ENCODE results near the gene SGK1.

DNA sequence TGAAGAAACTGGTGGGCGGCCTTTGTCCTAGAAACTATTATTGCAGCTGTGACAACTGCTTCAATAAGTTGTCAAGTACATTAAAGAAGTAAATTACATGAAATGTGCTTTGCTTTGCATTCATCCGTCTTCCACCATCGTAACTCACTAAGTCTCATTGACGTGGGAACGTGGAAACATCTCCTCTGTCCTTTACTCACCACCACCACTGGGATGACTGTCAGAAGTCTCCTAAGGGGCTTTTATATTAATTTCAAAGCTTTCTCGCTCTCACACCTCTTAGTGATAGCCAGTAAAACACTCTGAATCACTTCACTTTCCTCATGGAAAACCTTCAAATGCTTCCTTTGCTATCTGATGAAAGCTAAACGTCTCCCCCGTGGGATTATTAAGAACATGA lies 153.6 kb downstream of the SGK1 start:
- TF ChIP-seq, protein P1, sequence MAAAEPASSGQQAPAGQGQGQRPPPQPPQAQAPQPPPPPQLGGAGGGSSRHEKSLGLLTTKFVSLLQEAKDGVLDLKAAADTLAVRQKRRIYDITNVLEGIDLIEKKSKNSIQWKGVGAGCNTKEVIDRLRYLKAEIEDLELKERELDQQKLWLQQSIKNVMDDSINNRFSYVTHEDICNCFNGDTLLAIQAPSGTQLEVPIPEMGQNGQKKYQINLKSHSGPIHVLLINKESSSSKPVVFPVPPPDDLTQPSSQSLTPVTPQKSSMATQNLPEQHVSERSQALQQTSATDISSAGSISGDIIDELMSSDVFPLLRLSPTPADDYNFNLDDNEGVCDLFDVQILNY (CRISPR knock-in tag; IDR thresholded peaks at IDR 0.05), result no peak
- TF ChIP-seq RELA (CRISPR knock-in tag; IDR thresholded peaks at IDR 0.05; ENCODE audit: borderline replicate concordance) (no peak), NR2C2 (CRISPR knock-in tag; IDR thresholded peaks at IDR 0.05) (no peak), ZBTB21 (CRISPR knock-in tag; IDR thresholded peaks at IDR 0.05; ENCODE audit: borderline replicate concordance) (no peak), GABPB1 (CRISPR knock-in tag; IDR thresholded peaks at IDR 0.05) (no peak)
- TF ChIP-seq, protein P2, sequence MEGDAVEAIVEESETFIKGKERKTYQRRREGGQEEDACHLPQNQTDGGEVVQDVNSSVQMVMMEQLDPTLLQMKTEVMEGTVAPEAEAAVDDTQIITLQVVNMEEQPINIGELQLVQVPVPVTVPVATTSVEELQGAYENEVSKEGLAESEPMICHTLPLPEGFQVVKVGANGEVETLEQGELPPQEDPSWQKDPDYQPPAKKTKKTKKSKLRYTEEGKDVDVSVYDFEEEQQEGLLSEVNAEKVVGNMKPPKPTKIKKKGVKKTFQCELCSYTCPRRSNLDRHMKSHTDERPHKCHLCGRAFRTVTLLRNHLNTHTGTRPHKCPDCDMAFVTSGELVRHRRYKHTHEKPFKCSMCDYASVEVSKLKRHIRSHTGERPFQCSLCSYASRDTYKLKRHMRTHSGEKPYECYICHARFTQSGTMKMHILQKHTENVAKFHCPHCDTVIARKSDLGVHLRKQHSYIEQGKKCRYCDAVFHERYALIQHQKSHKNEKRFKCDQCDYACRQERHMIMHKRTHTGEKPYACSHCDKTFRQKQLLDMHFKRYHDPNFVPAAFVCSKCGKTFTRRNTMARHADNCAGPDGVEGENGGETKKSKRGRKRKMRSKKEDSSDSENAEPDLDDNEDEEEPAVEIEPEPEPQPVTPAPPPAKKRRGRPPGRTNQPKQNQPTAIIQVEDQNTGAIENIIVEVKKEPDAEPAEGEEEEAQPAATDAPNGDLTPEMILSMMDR (IDR thresholded peaks at IDR 0.05), result no peak
- TF ChIP-seq, protein P3, sequence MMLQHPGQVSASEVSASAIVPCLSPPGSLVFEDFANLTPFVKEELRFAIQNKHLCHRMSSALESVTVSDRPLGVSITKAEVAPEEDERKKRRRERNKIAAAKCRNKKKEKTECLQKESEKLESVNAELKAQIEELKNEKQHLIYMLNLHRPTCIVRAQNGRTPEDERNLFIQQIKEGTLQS (CRISPR knock-in tag; conservative IDR thresholded peaks at IDR 0.05), result no peak
- TF ChIP-seq, protein P4, sequence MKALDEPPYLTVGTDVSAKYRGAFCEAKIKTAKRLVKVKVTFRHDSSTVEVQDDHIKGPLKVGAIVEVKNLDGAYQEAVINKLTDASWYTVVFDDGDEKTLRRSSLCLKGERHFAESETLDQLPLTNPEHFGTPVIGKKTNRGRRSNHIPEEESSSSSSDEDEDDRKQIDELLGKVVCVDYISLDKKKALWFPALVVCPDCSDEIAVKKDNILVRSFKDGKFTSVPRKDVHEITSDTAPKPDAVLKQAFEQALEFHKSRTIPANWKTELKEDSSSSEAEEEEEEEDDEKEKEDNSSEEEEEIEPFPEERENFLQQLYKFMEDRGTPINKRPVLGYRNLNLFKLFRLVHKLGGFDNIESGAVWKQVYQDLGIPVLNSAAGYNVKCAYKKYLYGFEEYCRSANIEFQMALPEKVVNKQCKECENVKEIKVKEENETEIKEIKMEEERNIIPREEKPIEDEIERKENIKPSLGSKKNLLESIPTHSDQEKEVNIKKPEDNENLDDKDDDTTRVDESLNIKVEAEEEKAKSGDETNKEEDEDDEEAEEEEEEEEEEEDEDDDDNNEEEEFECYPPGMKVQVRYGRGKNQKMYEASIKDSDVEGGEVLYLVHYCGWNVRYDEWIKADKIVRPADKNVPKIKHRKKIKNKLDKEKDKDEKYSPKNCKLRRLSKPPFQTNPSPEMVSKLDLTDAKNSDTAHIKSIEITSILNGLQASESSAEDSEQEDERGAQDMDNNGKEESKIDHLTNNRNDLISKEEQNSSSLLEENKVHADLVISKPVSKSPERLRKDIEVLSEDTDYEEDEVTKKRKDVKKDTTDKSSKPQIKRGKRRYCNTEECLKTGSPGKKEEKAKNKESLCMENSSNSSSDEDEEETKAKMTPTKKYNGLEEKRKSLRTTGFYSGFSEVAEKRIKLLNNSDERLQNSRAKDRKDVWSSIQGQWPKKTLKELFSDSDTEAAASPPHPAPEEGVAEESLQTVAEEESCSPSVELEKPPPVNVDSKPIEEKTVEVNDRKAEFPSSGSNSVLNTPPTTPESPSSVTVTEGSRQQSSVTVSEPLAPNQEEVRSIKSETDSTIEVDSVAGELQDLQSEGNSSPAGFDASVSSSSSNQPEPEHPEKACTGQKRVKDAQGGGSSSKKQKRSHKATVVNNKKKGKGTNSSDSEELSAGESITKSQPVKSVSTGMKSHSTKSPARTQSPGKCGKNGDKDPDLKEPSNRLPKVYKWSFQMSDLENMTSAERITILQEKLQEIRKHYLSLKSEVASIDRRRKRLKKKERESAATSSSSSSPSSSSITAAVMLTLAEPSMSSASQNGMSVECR (CRISPR knock-in tag; IDR thresholded peaks at IDR 0.05; ENCODE audit: borderline replicate concordance), result no peak
- TF ChIP-seq, protein P5, sequence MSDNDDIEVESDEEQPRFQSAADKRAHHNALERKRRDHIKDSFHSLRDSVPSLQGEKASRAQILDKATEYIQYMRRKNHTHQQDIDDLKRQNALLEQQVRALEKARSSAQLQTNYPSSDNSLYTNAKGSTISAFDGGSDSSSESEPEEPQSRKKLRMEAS (CRISPR knock-in tag; IDR thresholded peaks at IDR 0.05), result no peak
- TF ChIP-seq, protein P6, sequence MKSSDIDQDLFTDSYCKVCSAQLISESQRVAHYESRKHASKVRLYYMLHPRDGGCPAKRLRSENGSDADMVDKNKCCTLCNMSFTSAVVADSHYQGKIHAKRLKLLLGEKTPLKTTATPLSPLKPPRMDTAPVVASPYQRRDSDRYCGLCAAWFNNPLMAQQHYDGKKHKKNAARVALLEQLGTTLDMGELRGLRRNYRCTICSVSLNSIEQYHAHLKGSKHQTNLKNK (CRISPR knock-in tag; IDR thresholded peaks at IDR 0.05), result no peak
- TF ChIP-seq, protein P7, sequence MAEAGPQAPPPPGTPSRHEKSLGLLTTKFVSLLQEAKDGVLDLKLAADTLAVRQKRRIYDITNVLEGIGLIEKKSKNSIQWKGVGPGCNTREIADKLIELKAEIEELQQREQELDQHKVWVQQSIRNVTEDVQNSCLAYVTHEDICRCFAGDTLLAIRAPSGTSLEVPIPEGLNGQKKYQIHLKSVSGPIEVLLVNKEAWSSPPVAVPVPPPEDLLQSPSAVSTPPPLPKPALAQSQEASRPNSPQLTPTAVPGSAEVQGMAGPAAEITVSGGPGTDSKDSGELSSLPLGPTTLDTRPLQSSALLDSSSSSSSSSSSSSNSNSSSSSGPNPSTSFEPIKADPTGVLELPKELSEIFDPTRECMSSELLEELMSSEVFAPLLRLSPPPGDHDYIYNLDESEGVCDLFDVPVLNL (CRISPR knock-in tag; IDR thresholded peaks at IDR 0.05; ENCODE audit: borderline replicate concordance, low read depth), result no peak
- TF ChIP-seq, protein P8, sequence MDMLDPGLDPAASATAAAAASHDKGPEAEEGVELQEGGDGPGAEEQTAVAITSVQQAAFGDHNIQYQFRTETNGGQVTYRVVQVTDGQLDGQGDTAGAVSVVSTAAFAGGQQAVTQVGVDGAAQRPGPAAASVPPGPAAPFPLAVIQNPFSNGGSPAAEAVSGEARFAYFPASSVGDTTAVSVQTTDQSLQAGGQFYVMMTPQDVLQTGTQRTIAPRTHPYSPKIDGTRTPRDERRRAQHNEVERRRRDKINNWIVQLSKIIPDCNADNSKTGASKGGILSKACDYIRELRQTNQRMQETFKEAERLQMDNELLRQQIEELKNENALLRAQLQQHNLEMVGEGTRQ (CRISPR knock-in tag; IDR thresholded peaks at IDR 0.05), result no peak
- TF ChIP-seq, protein P9, sequence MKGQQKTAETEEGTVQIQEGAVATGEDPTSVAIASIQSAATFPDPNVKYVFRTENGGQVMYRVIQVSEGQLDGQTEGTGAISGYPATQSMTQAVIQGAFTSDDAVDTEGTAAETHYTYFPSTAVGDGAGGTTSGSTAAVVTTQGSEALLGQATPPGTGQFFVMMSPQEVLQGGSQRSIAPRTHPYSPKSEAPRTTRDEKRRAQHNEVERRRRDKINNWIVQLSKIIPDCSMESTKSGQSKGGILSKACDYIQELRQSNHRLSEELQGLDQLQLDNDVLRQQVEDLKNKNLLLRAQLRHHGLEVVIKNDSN (CRISPR knock-in tag; IDR thresholded peaks at IDR 0.05), result no peak
